HL-60 (cell line): Measurements from ENCODE around the gene SLC15A3.

Experiments
- DNase-seq, 2 experiments: peaks; one replicate each; pipeline ENCODE4 v3.0.0-alpha.2; 2010 to 2020; ENCODE audit warnings: low read depth in 1 of 2, low spot score in 1 of 2
- H3K27ac ChIP-seq: fragments of 250-450 bp; sonication (Bioruptor Pico); replicated peaks from 2 replicates; pipeline ENCODE4 v1.5.1; 2020; ENCODE audit warnings: mild to moderate bottlenecking, moderate library complexity
- H3K27me3 ChIP-seq: fragments of 250-450 bp; sonication (Bioruptor Pico); 2 replicates; pipeline ENCODE4 v1.5.1; 2021; ENCODE audit warnings: mild to moderate bottlenecking, moderate library complexity; ENCODE audit not compliant: insufficient read depth, poor library complexity, severe bottlenecking
- H3K4me3 ChIP-seq: replicated peaks from 2 replicates; pipeline ENCODE4 v1.5.1; 2011; ENCODE audit warnings: mild to moderate bottlenecking, control low read depth, low read length; ENCODE audit not compliant: insufficient read depth
- CTCF ChIP-seq: IDR thresholded peaks from one replicate; pipeline ENCODE4 v1.5.1; 2011; ENCODE audit warnings: low read length, control low read depth, inconsistent platforms; ENCODE audit not compliant: insufficient read depth
- GABPA ChIP-seq: IDR thresholded peaks from 2 replicates; pipeline ENCODE4 v1.6.1; 2012; ENCODE audit warnings: low read depth
- POLR2AphosphoS5 ChIP-seq: IDR thresholded peaks from 2 replicates; pipeline ENCODE4 v1.6.1; 2012; ENCODE audit warnings: low read depth
- REST ChIP-seq: IDR thresholded peaks from 2 replicates; pipeline ENCODE4 v1.6.1; 2012; ENCODE audit warnings: low read depth; ENCODE audit not compliant: insufficient replicate concordance
- SPI1 ChIP-seq: IDR thresholded peaks from 2 replicates; pipeline ENCODE4 v1.6.1; 2012; ENCODE audit warnings: low read depth, mild to moderate bottlenecking, borderline replicate concordance

Gene SLC15A3

GRCh38 chr11:60912851-60913528 is 39.0 kb downstream of the SLC15A3 start:
- TF ChIP-seq GABPA (no peak), CTCF (no peak), REST (no peak), SPI1 (no peak), POLR2AphosphoS5 (no peak)
- H3K27ac ChIP-seq, result peak overlapping the region; percentile 74
- no peak for DNase-seq
- H3K27me3 ChIP-seq, result no peaks in the 10 kb centered on the region
- H3K4me3 ChIP-seq, result no peak overlapping the region

- Histone ChIP-seq H3K27me3 (no peaks in the 10 kb centered on the region), H3K4me3 (no peak overlapping the region), H3K27ac (no peak overlapping the region)
- TF ChIP-seq POLR2AphosphoS5 (no peak), GABPA (no peak), REST (no peak), SPI1 (no peak), CTCF (no peak)
- DNase-seq, result no peak
These were observed 39.6 kb downstream of the SLC15A3 start for GRCh38 chr11:60912223-60912850.

- Histone ChIP-seq H3K27me3 (no peaks in the 10 kb centered on the region), H3K4me3 (no peak overlapping the region), H3K27ac (no peak overlapping the region; the same call in 1 of the 2 replicates)
- TF ChIP-seq REST, result no peak
- TF ChIP-seq SPI1, result peak; percentile 84
- no peak for TF ChIP-seq GABPA
- TF ChIP-seq POLR2AphosphoS5, result no peak
- peak in 1 of 2 experiments; percentile 45 for DNase-seq
These were observed 41.1 kb downstream of the SLC15A3 start for GRCh38 chr11:60910711-60911380.
